Activated naive CD8-positive, alpha-beta T cell treated with anti-CD3 and anti-CD28 coated beads for 36 hours (primary cell): ENCODE data around the gene C22orf31. TPM values are rescaled to one million over a fixed set of nuclear protein-coding genes. Genes with fewer than 3 reads are reported as not detected.
"Not testable (repeated sequence)": the region's sequence is repeated elsewhere in the genome, so short reads cannot be mapped to it uniquely, and the experiment has no call there.

Experiments used
- DNase-seq: peaks from one replicate; pipeline ENCODE4 v3.0.0; 2021
- H3K27ac Mint-ChIP-seq: one replicate; pipeline ENCODE4 v1.8.0; 2022; ENCODE audit warnings: mild to moderate bottlenecking, moderate library complexity, mixed read lengths
- H3K27me3 Mint-ChIP-seq: one replicate; pipeline ENCODE4 v1.8.0; 2022; ENCODE audit warnings: mild to moderate bottlenecking, mixed read lengths
- H3K36me3 Mint-ChIP-seq: one replicate; pipeline ENCODE4 v1.8.0; 2021; ENCODE audit warnings: mild to moderate bottlenecking, mixed read lengths
- H3K4me1 Mint-ChIP-seq: one replicate; pipeline ENCODE4 v1.8.0; 2021; ENCODE audit warnings: mixed read lengths
- H3K4me3 Mint-ChIP-seq: one replicate; pipeline ENCODE4 v1.8.0; 2022; ENCODE audit warnings: mild to moderate bottlenecking, moderate library complexity, mixed read lengths
- H3K9me3 Mint-ChIP-seq: one replicate; pipeline ENCODE4 v1.8.0; 2022; ENCODE audit warnings: mixed read lengths
- total RNA-seq, 2 experiments: library from RNA; stranded (reverse); gene quantifications; one replicate each; pipeline ENCODE4 v1.2.3, GENCODE V29; 2021

C22orf31 gene
- total RNA-seq, 2 experiments from 2014 or later = not detected

DNA sequence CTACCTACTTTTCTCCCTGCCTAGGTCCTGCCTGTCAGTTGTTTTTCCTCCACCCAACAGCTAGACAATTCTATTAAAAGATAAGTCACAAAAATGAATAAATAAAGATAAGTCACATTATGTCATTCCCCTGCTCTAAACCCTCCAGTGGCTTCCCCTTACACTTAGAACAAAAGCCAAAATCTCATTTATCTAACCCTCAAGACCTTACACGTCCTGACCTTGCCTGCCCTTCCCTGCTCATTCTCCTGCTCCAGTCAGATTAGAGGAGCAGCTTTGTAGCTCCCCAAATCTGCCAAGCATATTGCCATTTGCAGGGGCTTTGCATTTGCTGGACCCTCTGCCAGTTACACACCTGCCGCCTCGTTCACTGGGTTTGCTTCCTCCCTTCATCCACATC is 27.9 kb upstream of the C22orf31 start:
- Mint-ChIP-seq H3K27me3 (peaks cover 18% of the 10 kb centered on the region), H3K4me3 (no peak overlapping the region), H3K4me1 (no peaks in the 10 kb centered on the region), H3K27ac (no peak overlapping the region), H3K36me3 (no peaks in the 10 kb centered on the region), H3K9me3 (no peaks in the 10 kb centered on the region)
- no peak for DNase-seq

DNA sequence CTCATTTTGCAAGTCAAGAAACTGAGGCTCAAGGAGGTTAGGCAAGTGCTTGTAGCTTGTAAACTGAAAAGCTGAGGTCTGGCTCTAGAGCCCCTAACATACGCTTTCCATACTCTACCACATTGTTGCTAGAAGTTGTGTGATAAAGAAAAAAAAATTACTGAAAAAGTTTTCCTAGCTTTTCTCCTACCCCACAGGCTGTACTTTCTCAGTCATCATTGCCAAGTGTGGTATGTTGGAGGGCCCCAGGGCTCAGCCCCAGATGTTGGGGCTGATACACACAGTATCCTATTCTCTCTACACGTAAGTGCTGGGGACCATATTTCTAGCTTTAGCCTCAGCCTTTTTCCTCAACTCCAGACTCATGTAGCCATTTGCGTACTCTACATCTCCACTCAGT is 27.2 kb upstream of the C22orf31 start:
- peaks cover 19% of the 10 kb centered on the region for H3K27me3 Mint-ChIP-seq
- no peak overlapping the region for H3K27ac Mint-ChIP-seq
- no peaks in the 10 kb centered on the region for H3K36me3 Mint-ChIP-seq
- DNase-seq = no peak
- H3K9me3 Mint-ChIP-seq = no peaks in the 10 kb centered on the region
- H3K4me1 Mint-ChIP-seq = no peaks in the 10 kb centered on the region
- no peak overlapping the region for H3K4me3 Mint-ChIP-seq

DNA sequence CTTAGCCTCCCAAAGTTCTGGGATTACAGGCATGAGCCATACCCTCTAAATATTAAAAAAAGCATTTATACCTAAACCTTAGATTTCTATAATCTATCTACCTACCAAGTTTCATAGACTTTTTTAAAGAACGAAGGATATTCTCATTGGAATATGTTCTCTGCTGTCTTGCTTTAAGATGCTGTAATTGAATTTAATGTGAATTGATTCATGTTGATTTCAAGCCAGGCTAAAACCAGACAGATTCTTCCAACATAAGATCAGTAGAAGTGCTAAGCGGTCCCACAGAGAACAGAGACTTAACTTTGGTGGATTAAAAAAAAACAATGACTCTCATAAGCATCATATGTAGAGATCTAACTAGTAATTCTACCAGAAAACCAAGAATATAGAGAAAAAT is 25.4 kb upstream of the C22orf31 start:
- H3K9me3 Mint-ChIP-seq = no peaks in the 10 kb centered on the region

DNA sequence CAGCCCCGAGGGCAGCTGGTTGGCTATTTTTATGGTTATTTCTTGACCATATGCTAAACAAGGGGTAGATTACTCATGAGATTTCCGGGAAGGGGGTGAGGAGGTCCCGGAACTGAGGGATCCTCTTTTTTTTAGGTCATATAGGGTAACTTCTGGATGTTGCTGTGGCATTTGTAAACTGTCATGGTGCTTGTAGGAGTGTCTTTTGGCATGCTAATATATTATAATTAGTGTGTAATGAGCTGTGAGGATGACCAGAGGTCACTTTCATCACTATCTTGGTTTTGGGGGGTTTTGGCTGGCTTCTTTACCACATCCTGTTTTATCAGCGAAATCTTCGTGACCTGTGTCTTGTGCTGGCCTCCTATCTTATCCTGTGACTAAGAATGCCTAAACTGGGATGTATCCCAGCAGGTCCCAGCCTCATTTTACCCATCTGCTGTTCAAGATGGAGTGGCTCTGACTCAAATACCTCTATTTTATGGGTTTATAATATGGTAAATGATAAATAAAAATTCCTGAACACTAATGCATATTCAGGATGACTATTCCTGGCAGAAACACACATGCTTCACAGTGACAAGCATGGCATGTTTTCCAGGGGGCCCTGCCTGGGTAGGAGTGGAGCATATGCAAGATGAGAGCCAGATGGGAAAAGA is 22.4 kb upstream of the C22orf31 start:
- H3K27ac Mint-ChIP-seq = no peak overlapping the region
- H3K27me3 Mint-ChIP-seq = peaks cover 37% of the 10 kb centered on the region
- no peak overlapping the region for H3K4me3 Mint-ChIP-seq
- DNase-seq = no peak
- no peaks in the 10 kb centered on the region for H3K9me3 Mint-ChIP-seq
- H3K36me3 Mint-ChIP-seq = no peaks in the 10 kb centered on the region
- H3K4me1 Mint-ChIP-seq = no peaks in the 10 kb centered on the region

More for the DNA sequence above, 25.4 kb upstream of the C22orf31 start:
- no peak for DNase-seq
- no peak overlapping the region for H3K4me3 Mint-ChIP-seq
- H3K27ac Mint-ChIP-seq = no peak overlapping the region
- H3K27me3 Mint-ChIP-seq = peaks cover 29% of the 10 kb centered on the region
- H3K4me1 Mint-ChIP-seq = no peaks in the 10 kb centered on the region
- H3K36me3 Mint-ChIP-seq = no peaks in the 10 kb centered on the region

DNA sequence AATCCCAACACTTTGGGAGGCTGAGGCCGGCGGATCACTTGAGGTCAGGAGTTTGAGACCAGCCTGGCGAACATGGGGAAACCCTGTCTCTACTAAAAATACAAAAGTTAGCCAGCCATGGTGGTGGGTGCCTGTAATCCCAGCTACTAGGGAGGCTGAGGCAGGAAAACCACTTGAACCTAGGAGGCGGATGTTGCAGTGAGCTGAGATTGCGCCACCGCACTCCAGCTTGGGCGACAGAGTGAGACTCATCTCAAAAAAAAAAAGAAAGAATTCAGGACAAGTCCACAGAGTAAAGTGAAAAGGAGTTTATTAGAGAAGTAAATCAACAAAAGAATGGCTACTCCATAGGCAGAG is 21.9 kb upstream of the C22orf31 start:
- H3K9me3 Mint-ChIP-seq, H3K36me3 Mint-ChIP-seq, DNase-seq, H3K4me3 Mint-ChIP-seq, H3K4me1 Mint-ChIP-seq, H3K27ac Mint-ChIP-seq: not testable (repeated sequence)
- peaks cover 37% of the 10 kb centered on the region for H3K27me3 Mint-ChIP-seq

DNA sequence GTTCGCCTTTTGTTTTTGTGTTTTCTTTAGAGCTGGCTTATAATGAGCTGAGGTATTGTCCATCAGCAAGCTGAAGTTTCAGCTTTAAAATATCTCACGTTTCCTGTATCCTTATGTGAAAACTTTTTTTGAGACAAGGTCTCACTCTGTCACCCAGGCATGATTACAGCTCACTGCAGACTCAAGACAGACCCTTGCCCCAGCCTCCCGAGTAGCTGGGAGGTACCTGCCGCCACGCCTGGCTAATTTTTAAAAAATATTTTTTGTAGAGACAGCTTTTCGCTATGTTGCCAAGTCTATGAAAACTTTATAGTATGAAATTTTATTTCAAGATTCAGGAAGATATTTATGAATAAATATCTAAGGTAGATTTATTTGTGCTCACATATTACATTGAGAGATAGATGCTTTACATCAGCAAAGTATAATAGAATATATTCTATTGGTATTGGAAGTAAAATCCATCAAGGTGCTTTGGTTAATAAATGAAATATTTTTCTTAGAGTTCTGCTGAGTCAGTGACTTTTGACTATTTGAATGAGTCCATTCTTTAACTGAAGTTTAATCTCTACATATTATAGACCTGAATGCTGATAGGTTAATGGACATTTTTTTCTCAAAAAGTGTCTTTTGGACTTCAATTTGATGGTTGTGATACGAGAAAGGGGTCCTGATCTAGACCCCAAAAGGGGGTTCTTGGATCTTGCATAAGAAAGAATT is 21.4 kb upstream of the C22orf31 start:
- Mint-ChIP-seq H3K36me3 (no peaks in the 10 kb centered on the region), H3K4me1 (no peaks in the 10 kb centered on the region), H3K27ac (no peak overlapping the region), H3K4me3 (no peak overlapping the region), H3K9me3 (no peaks in the 10 kb centered on the region), H3K27me3 (peaks cover 43% of the 10 kb centered on the region)
- DNase-seq = no peak

DNA sequence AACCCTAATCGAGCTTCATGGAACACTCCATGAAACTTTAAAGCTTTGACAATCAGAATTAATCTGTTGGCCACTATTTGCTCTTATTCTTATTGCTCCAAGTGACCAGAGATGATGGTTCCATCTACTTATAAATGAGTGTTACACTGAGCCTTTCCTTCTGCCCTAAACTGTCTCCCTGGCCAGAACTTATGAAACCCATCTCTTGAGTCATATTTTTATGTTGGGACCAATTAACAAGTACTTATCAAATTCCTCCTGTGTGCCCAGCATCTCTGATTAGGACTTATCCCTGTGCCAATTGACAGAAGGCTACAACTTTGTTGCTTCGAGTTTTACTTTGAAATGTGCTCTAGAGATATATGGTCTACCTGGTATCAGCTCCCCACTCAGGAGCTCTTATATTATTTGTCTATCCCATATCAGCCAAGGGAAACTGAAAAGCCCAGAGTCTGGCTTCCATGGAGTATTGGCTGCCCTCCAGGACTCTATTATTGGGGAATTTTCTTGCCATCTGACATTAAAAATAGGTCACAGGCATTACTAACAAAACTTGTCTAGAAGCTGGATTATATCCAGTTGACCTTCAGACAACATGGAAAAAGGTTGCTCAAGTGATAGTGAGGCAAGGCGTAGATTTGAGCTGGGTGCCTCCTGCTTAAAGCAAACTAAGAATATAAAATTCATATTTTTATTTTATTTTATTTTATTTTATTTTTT is 20.0 kb upstream of the C22orf31 start:
- H3K9me3 Mint-ChIP-seq = no peaks in the 10 kb centered on the region
- H3K4me3 Mint-ChIP-seq = no peak overlapping the region
- H3K36me3 Mint-ChIP-seq = no peaks in the 10 kb centered on the region
- peaks cover 51% of the 10 kb centered on the region for H3K27me3 Mint-ChIP-seq
- no peak for DNase-seq
- H3K4me1 Mint-ChIP-seq = no peaks in the 10 kb centered on the region
- no peak overlapping the region for H3K27ac Mint-ChIP-seq

DNA sequence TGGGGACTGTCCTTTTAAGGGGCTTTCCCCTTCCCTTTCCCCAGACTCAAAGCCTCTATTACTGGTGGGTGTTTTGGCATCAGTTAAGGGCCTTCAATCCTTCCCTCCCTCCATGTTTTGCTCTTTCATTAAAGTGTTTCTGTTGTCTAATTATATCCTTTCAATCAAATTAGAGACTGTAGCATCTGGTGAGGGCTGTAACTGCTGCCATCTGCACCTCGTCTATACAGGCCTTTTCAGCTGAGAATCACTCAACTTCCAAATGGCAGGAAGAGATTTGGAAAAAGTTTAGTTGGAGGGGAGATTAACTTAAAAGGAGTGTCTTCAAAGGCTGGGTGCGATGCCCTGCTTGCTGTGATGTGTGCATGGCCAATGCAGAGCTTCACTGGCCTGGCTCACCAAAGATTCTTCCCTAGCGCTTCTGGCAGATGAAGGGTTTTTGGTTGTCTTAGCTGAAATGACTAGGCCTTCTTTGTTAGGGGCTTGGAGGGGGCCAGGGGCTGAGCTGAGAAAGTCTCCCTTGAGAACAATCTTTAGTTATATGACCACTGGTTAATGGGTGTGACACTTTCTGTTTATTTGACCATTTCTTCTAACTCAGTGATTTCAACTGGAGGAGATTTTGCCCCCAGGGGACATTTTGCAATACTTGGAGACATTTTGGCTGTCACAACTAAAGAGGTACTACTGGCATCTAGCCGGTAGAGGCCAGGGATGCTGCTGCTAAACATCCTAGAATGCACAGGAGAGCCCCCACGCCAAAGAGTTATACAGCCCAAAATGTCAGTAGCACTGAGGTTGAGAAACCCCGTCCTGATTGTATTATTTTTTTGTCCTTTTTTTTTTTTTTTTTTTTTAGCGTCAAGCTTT is 18.7 kb upstream of the C22orf31 start:
- no peak overlapping the region for H3K27ac Mint-ChIP-seq
- no peak for DNase-seq
- no peaks in the 10 kb centered on the region for H3K36me3 Mint-ChIP-seq
- no peaks in the 10 kb centered on the region for H3K4me1 Mint-ChIP-seq
- H3K27me3 Mint-ChIP-seq = peaks cover 62% of the 10 kb centered on the region
- no peak overlapping the region for H3K4me3 Mint-ChIP-seq
- H3K9me3 Mint-ChIP-seq = no peaks in the 10 kb centered on the region

DNA sequence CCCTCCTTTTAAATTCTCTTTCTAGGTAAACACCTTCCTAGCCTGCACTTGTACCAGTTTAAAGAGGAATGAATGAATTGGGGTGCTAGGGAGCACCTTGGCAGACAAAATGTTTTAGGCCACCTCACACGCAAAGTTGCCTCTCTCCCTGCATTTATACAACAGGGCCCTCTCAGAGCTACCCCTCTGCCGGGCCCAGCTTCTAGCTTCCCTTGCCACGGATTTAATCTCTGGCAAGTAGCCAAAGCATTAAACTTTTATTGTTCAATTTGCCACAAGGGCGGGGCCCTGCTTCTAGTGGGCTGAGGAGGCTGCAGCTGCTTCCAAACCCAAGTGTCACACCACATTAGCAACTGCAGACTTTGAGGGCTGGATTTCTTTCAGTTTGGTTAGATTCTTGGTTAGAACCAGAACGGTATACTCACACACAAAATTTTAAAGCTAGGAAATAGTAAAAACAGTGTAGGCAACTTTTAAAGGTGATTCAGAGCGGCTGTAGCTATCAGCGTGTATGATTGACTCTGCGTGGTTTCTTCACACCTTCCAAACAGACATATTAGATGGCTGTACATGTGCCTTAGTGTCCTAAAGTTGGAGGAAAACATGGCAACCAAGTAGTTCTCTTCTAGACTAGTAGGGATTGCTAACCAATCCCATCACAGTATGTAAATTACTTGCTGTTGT is 17.7 kb upstream of the C22orf31 start:
- H3K4me1 Mint-ChIP-seq = peaks cover 3% of the 10 kb centered on the region
- no peaks in the 10 kb centered on the region for H3K36me3 Mint-ChIP-seq
- peaks cover 68% of the 10 kb centered on the region for H3K27me3 Mint-ChIP-seq

DNA sequence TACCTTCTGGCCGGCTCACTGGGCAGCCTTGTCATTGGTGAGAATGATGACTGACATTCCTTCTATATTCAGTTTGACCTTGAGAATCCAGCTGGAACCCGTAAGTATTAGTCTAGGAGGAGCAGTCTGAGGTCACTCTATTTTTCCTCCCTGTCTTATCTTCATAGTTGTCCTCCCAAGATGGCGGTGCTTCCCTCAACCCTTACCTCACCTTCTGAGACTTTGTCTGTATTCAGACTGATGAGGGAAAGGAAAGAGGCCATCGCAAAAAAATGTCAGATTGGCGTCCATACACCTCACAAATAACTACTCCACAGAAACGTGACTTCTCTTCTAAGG is 17.2 kb upstream of the C22orf31 start:
- no peak overlapping the region for H3K27ac Mint-ChIP-seq
- H3K4me1 Mint-ChIP-seq = peaks cover 6% of the 10 kb centered on the region
- peaks cover 73% of the 10 kb centered on the region for H3K27me3 Mint-ChIP-seq
- no peaks in the 10 kb centered on the region for H3K36me3 Mint-ChIP-seq
- no peaks in the 10 kb centered on the region for H3K9me3 Mint-ChIP-seq
- no peak for DNase-seq
- H3K4me3 Mint-ChIP-seq = no peak overlapping the region

More for the DNA sequence above, 17.7 kb upstream of the C22orf31 start:
- Mint-ChIP-seq H3K9me3 (no peaks in the 10 kb centered on the region), H3K4me3 (no peak overlapping the region), H3K27ac (no peak overlapping the region)
- DNase-seq = no peak

DNA sequence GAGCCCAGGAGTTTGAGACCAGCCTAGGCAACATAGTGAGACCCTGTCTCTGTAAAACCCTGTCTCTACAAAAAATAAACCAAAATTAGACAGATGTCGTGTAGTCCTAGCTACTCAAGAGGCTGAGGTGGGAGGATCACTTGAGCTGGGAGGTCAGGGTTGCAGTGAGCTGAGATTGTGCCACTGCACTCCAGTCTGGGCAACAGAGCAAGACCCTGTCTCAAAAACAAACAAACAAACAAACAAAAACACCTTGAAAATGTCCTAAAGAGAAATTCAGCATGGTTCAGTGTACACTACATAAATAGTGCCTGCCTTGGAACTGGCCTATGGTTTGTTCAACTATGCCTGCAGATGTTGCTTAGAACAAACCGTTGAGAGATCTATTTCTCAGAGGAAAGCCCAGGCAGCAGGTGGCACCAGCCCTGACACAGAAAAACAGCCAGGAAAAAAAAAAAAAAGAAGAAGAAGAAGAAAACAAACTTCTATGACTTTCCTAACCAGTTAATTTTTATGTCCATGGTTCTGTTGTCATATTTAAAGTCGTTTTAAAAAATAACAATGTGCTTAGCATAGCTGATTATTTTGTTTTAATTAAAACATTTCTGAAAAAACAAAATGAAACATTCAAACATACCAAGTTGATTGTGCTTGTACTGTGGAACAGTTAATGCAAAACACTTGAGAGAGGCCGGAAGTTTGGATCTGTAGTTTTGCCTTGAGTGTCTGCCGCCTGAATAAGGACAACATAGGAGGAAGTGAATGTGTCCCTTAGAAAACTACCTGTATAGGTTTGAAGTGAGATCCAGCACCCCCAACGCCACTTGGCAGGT is 16.6 kb upstream of the C22orf31 start:
- no peak overlapping the region for H3K4me3 Mint-ChIP-seq
- H3K4me1 Mint-ChIP-seq = peaks cover 6% of the 10 kb centered on the region
- DNase-seq = no peak
- H3K27me3 Mint-ChIP-seq = peaks cover 72% of the 10 kb centered on the region
- no peaks in the 10 kb centered on the region for H3K9me3 Mint-ChIP-seq
- H3K27ac Mint-ChIP-seq = no peak overlapping the region
- no peaks in the 10 kb centered on the region for H3K36me3 Mint-ChIP-seq

DNA sequence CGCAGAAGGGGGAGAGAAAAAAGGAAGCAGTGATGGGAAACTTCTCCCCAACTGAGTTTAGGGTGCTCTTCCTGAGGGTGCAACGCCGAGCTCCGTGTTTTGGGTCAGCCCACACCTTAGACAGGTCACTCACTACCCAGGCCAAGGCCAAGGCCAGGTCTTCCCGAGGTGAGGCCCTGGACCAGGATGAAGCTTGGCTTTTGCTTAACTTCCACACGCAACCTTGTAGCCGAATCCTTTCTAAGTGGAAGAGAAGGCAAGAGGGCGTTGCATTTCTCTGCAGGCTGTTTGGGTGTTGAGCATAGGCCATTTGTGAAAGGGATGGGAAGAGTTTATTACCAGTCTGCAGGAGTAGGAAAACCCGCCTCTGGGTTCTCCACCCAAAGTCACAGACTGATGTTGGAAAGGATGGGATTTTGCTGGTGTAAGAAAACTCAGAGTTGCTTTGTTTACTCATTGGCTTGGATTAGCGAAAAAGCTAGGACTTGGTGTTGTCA is 12.7 kb upstream of the C22orf31 start:
- Mint-ChIP-seq H3K27me3 (peaks cover 84% of the 10 kb centered on the region), H3K4me1 (peaks cover 23% of the 10 kb centered on the region), H3K9me3 (no peaks in the 10 kb centered on the region), H3K36me3 (no peaks in the 10 kb centered on the region), H3K27ac (no peak overlapping the region), H3K4me3 (peak overlapping the region; percentile 58)
- DNase-seq = no peak

DNA sequence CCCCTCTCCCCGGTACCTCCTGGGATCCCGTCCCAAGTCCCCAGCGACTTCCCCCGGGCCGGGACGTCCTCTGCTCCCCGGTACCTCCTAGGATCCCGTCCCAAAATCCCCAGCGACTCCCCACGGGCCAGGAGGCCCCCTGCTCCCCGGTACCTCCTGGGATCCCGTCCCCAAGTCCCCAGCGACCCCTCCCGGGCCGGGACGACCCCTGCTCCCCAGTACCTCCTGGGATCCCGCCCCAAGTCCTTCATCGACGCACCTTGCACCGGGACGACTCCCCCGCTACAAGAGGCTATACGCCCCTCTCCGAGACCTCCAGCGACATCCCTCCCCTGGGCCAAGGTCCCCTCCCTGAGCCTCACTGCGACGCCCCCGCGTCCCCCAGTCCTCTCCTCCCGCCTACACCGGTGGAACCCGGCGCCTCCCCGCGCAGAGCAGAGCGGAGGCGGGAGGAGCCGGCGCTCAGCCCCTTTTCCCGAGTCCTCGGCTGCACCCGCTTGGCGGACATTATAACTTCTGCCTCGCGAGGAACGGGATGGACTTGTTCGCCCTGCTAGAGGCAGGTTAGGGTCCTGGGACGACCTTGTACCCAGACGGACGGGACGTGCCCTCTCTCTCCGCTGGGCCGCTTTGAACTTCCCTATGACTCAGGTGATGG is 12.1 kb upstream of the C22orf31 start:
- Mint-ChIP-seq H3K36me3 (no peaks in the 10 kb centered on the region), H3K27ac (no peak overlapping the region), H3K4me1 (peaks cover 23% of the 10 kb centered on the region), H3K9me3 (no peaks in the 10 kb centered on the region), H3K27me3 (peaks cover 82% of the 10 kb centered on the region), H3K4me3 (peak overlapping the region; percentile 58)
- peak; percentile 14 for DNase-seq
